ENCODE measurements around the gene CELSR2.

- TF ChIP-seq REST (IDR thresholded peaks at IDR 0.05; ENCODE audit: insufficient read depth in 1 of 2, low read depth in 2 of 2, low read length in 2 of 2) = no peak
- TF ChIP-seq POLR2AphosphoS5 (IDR thresholded peaks at IDR 0.05; ENCODE audit: low read depth, low read length) = no peak
- TF ChIP-seq TAF1 (IDR thresholded peaks at IDR 0.05; ENCODE audit: borderline replicate concordance, insufficient read depth, low read length) = no peak
- TF ChIP-seq SIN3A (IDR thresholded peaks at IDR 0.05; ENCODE audit: borderline replicate concordance, insufficient read depth, low read length) = no peak
- no peak for TF ChIP-seq FOXP2 (optimal IDR thresholded peaks at IDR 0.05; ENCODE audit: borderline replicate concordance, extremely low read depth, extremely low read length, insufficient read depth)
Measured at GRCh38 chr1:109257682-109258421, 8.5 kb downstream of the CELSR2 start.
